IMR-90 (cell line): Measurements from ENCODE around the gene CDC42EP3. TPM values are rescaled to one million over a fixed set of nuclear protein-coding genes. Genes with fewer than 3 reads are reported as not detected.

Experiments used
- ATAC-seq: fragments of 200-7000 bp; cut with Tn5 transposase; 2 replicates; pipeline ENCODE4 v1.9.1; 2020; ENCODE audit warnings: low read depth, mild to moderate bottlenecking, moderate library complexity
- BruUV-seq: library from RNA; stranded (reverse); fragments of 400-500 nt; replicated peaks from 2 replicates; lab custom pipeline; 2021; lab: Mats Ljungman, UMichigan
- CTCF ChIA-PET: fragments of 300-600 bp; formaldehyde crosslinking; extraction: SDS; loops from one replicate; lab custom pipeline; 2021; ENCODE audit warnings: antibody characterized with exemption; lab: Yijun Ruan, JAX
- POLR2A ChIA-PET: fragments of 300-600 bp; sonication (Branson Sonifier 250); formaldehyde crosslinking; loops from one replicate; lab custom pipeline; 2022; ENCODE audit warnings: antibody characterized with exemption; ENCODE audit not compliant: unreplicated experiment; lab: Charles Lee
- DNase-seq: peaks from one replicate; pipeline ENCODE4 v3.0.0; 2013
- H2AFZ ChIP-seq: replicated peaks from 2 replicates; pipeline ENCODE3; 2013; ENCODE audit warnings: low read length, mild to moderate bottlenecking; ENCODE audit not compliant: poor library complexity
- H2AK5ac ChIP-seq: 2 replicates; pipeline ENCODE4 v1.6.1; 2013; ENCODE audit warnings: low read depth, low read length, inconsistent platforms
- H2AK9ac ChIP-seq: replicated peaks from 2 replicates; pipeline ENCODE3; 2013; ENCODE audit warnings: mild to moderate bottlenecking, low read depth, low read length, moderate library complexity; ENCODE audit not compliant: poor library complexity
- H2BK120ac ChIP-seq: 2 replicates; pipeline ENCODE4 v1.6.1; 2013; ENCODE audit warnings: low read depth, low read length, inconsistent platforms
- H2BK15ac ChIP-seq: 3 replicates; pipeline ENCODE4 v1.6.1; 2013; ENCODE audit warnings: low read depth, low read length, inconsistent platforms
- H2BK20ac ChIP-seq: 2 replicates; pipeline ENCODE4 v1.6.1; 2013; ENCODE audit warnings: low read depth, mild to moderate bottlenecking, inconsistent platforms, low read length, moderate library complexity
- H2BK5ac ChIP-seq: 2 replicates; pipeline ENCODE4 v1.6.1; 2013; ENCODE audit warnings: mild to moderate bottlenecking, low read depth, low read length, inconsistent platforms; ENCODE audit not compliant: poor library complexity, severe bottlenecking
- H3K14ac ChIP-seq: replicated peaks from 2 replicates; pipeline ENCODE4 v1.6.1; 2013; ENCODE audit warnings: low read depth, low read length, inconsistent platforms
- H3K18ac ChIP-seq: 2 replicates; pipeline ENCODE4 v1.6.1; 2013; ENCODE audit warnings: low read depth, low read length, control low read depth
- H3K23ac ChIP-seq: 2 replicates; pipeline ENCODE4 v1.6.1; 2013; ENCODE audit warnings: low read depth, low read length, inconsistent platforms
- H3K27ac ChIP-seq: 2 replicates; pipeline ENCODE4 v1.5.1; 2013; ENCODE audit warnings: mild to moderate bottlenecking, control low read depth, low read length; ENCODE audit not compliant: insufficient read depth
- H3K27me3 ChIP-seq: 2 replicates; pipeline ENCODE4 v1.6.1; 2013; ENCODE audit warnings: low read length; ENCODE audit not compliant: control insufficient read depth, insufficient read depth
- H3K36me3 ChIP-seq: 2 replicates; pipeline ENCODE4 v1.6.1; 2013; ENCODE audit warnings: low read length, mixed read lengths; ENCODE audit not compliant: control insufficient read depth, insufficient read depth
- H3K4ac ChIP-seq: 2 replicates; pipeline ENCODE4 v1.6.1; 2013; ENCODE audit warnings: low read depth, low read length, inconsistent platforms
- H3K4me1 ChIP-seq: 2 replicates; pipeline ENCODE4 v1.6.1; 2013; ENCODE audit warnings: low read length, mixed read lengths; ENCODE audit not compliant: control insufficient read depth, insufficient read depth
- H3K4me2 ChIP-seq: 2 replicates; pipeline ENCODE4 v1.6.1; 2013; ENCODE audit warnings: low read depth, mild to moderate bottlenecking, control low read depth, low read length, moderate library complexity
- H3K4me3 ChIP-seq: 2 replicates; pipeline ENCODE4 v1.5.1; 2013; ENCODE audit warnings: low read depth, mild to moderate bottlenecking, control low read depth, low read length, moderate library complexity; ENCODE audit not compliant: insufficient read depth
- H3K56ac ChIP-seq: 2 replicates; pipeline ENCODE4 v1.6.1; 2013; ENCODE audit warnings: low read length, inconsistent platforms; ENCODE audit not compliant: insufficient read depth; ENCODE audit errors: extremely low read depth
- H3K79me1 ChIP-seq, 2 experiments: 2 replicates each; pipeline ENCODE4 v1.6.1; 2013; ENCODE audit warnings: low read length in 2 of 2, inconsistent platforms in 1 of 2, low read depth in 1 of 2
- H3K9ac ChIP-seq: 2 replicates; pipeline ENCODE4 v1.6.1; 2013; ENCODE audit warnings: low read depth, low read length, control low read depth
- H3K9me1 ChIP-seq: 2 replicates; pipeline ENCODE4 v1.6.1; 2013; ENCODE audit warnings: low read length, inconsistent platforms; ENCODE audit not compliant: insufficient read depth
- H3K9me3 ChIP-seq: 2 replicates; pipeline ENCODE4 v1.6.1; 2013; ENCODE audit warnings: low read length; ENCODE audit not compliant: control insufficient read depth, insufficient read depth
- H4K20me1 ChIP-seq: 2 replicates; pipeline ENCODE4 v1.6.1; 2013; ENCODE audit warnings: low read length, inconsistent platforms; ENCODE audit not compliant: insufficient read depth
- H4K5ac ChIP-seq: 2 replicates; pipeline ENCODE4 v1.6.1; 2013; ENCODE audit warnings: mild to moderate bottlenecking, low read depth, low read length, control low read depth
- H4K8ac ChIP-seq, 2 experiments: 2 replicates each; pipeline ENCODE4 v1.6.1; 2013; ENCODE audit warnings: low read depth in 2 of 2, low read length in 2 of 2, control low read depth in 1 of 2, inconsistent platforms in 1 of 2
- H4K91ac ChIP-seq: 2 replicates; pipeline ENCODE4 v1.6.1; 2013; ENCODE audit warnings: low read depth, low read length, inconsistent platforms; ENCODE audit not compliant: insufficient read depth
- BHLHE40 ChIP-seq: fragments of 150-350 bp; IDR thresholded peaks from 2 replicates; pipeline ENCODE4 v1.6.1; 2016; ENCODE audit warnings: mild to moderate bottlenecking, low read depth, low read length
- CEBPB ChIP-seq: IDR thresholded peaks from 2 replicates; pipeline ENCODE4 v1.6.1; 2012; ENCODE audit warnings: low read depth, low read length, improper control_type of control experiment
- CHD1 ChIP-seq: IDR thresholded peaks from 2 replicates; pipeline ENCODE4 v1.6.1; 2012; ENCODE audit warnings: low read depth, low read length, improper control_type of control experiment
- CTCF ChIP-seq: conservative IDR thresholded peaks from 2 replicates; pipeline ENCODE4 v1.5.1; 2012; ENCODE audit warnings: mild to moderate bottlenecking, low read depth, low read length, improper control_type of control experiment
- ELK1 ChIP-seq: fragments of 150-350 bp; IDR thresholded peaks from 2 replicates; pipeline ENCODE4 v1.6.1; 2016; ENCODE audit warnings: low read depth, mild to moderate bottlenecking, low read length, moderate library complexity, borderline replicate concordance
- FOS ChIP-seq: fragments of 150-350 bp; IDR thresholded peaks from 2 replicates; pipeline ENCODE4 v1.6.1; 2016; ENCODE audit warnings: low read depth, low read length
- MAFK ChIP-seq: IDR thresholded peaks from 2 replicates; pipeline ENCODE4 v1.6.1; 2012; ENCODE audit warnings: low read depth, low read length, improper control_type of control experiment
- MAZ ChIP-seq: IDR thresholded peaks from 2 replicates; pipeline ENCODE4 v1.6.1; 2012; ENCODE audit warnings: low read depth, mild to moderate bottlenecking, low read length, improper control_type of control experiment, moderate library complexity, borderline replicate concordance
- NFE2L2 ChIP-seq: fragments of 150-350 bp; IDR thresholded peaks from 2 replicates; pipeline ENCODE4 v1.6.1; 2016; ENCODE audit warnings: low read depth, mild to moderate bottlenecking, low read length
- POLR2A ChIP-seq: IDR thresholded peaks from 2 replicates; pipeline ENCODE4 v1.6.1; 2012; ENCODE audit warnings: mild to moderate bottlenecking, low read depth, low read length
- RCOR1 ChIP-seq: IDR thresholded peaks from 2 replicates; pipeline ENCODE4 v1.6.1; 2012; ENCODE audit warnings: mild to moderate bottlenecking, low read length, improper control_type of control experiment; ENCODE audit not compliant: insufficient replicate concordance
- RFX5 ChIP-seq: IDR thresholded peaks from 2 replicates; pipeline ENCODE4 v1.8.0; 2012; ENCODE audit warnings: low read depth, mild to moderate bottlenecking, low read length, moderate library complexity
- SMC3 ChIP-seq: fragments of 150-350 bp; IDR thresholded peaks from 2 replicates; pipeline ENCODE4 v1.6.1; 2016; ENCODE audit warnings: low read depth, mild to moderate bottlenecking, antibody characterized with exemption, low read length, moderate library complexity
- USF2 ChIP-seq: fragments of 150-350 bp; IDR thresholded peaks from 2 replicates; pipeline ENCODE4 v1.6.1; 2017; ENCODE audit warnings: mild to moderate bottlenecking, antibody characterized with exemption, low read length, low read depth
- WGBS, 2 experiments: methylation state at CpG; one replicate each; pipeline versions ENCODE4 v1.1.5 to v1.1.7; 2013; ENCODE audit warnings: missing lambda C conversion rate in 2 of 2; ENCODE audit not compliant: insufficient read length in 1 of 2; ENCODE audit errors: extremely low coverage in 2 of 2; 5-methylcytosine and 5-hydroxymethylcytosine counted together
- dilution Hi-C: fragments of 300-500 bp; cut with HindIII; formaldehyde crosslinking; loops from one replicate; pipeline ENCODE4 v1.14.3; 2018; ENCODE audit warnings: low sequenced_read_pairs; ENCODE audit not compliant: unreplicated experiment
- in situ Hi-C: fragments of 300-500 bp; cut with MboI; formaldehyde crosslinking; loops from 3 replicates; pipeline ENCODE4 v1.14.3; 2019; ENCODE audit warnings: low sequenced_read_pairs, inconsistent platforms, mixed read lengths
- intact Hi-C: fragments of 100-400 bp; cut with micrococcal nuclease; formaldehyde crosslinking; loops from 2 replicates; pipeline ENCODE4 v1.10.0; 2022
- polyA plus RNA-seq, 3 experiments: library from polyadenylated mRNA; depleted of rRNA; stranded (reverse); fragments of >200 nt; gene quantifications; 2 replicates each; pipeline ENCODE4 v1.2.3, GENCODE V29; 2012; ENCODE audit warnings: low replicate concordance in 1 of 3
- total RNA-seq: library from RNA; depleted of rRNA; stranded (reverse); fragments of >200 nt; gene quantifications from 2 replicates; pipeline ENCODE4 v1.2.3, GENCODE V29; 2012

CDC42EP3 gene
- total and polyA plus RNA-seq, 2 of the 4 experiments (the other 2 are of a cell fraction): 167 to 193 TPM

GRCh38 chr2:37633845-37634244, 37.6 kb downstream of the CDC42EP3 start:
- Histone ChIP-seq H3K9ac (no peak overlapping the region), H3K4me1 (peaks cover 19% of the 10 kb centered on the region)

More at GRCh38 chr2:37633845-37634244, 37.6 kb downstream of the CDC42EP3 start:
- Histone ChIP-seq H3K14ac (no peak overlapping the region; the same call in 1 of the 2 replicates), H4K5ac (no peak overlapping the region), H2AK5ac (0 out of 2 replicates have a peak overlapping the region, but pooled peaks have one; percentile 27), H2BK5ac (no peak overlapping the region), H2BK15ac (no peak overlapping the region), H3K9me3 (no peaks in the 10 kb centered on the region), H3K4ac (no peak overlapping the region), H4K8ac (no peak overlapping the region), H3K4me3 (no peak overlapping the region), H3K56ac (no peak overlapping the region), H2AK9ac (no peak overlapping the region), H3K79me1 (peaks cover 3 to 13% of the 10 kb centered on the region in 2 experiments; a peak in 1 of 4 replicates), H4K91ac (no peak overlapping the region), H3K18ac (no peak overlapping the region), H3K4me2 (no peak overlapping the region), H3K27ac (no peak overlapping the region), H3K36me3 (no peaks in the 10 kb centered on the region), H2BK120ac (no peak overlapping the region), H4K20me1 (no peaks in the 10 kb centered on the region; the same call in 1 of the 2 replicates), H2AFZ (no peak overlapping the region), H2BK20ac (0 out of 2 replicates have a peak overlapping the region, but pooled peaks have one; percentile 83), H3K27me3 (no peaks in the 10 kb centered on the region), H3K23ac (no peak overlapping the region), H3K9me1 (peaks cover 12% of the 10 kb centered on the region)
- dilution Hi-C loops: no loop called here
- POLR2A ChIA-PET: no interaction called here
- 100% methylated on average over 1 of the region's 3 CpGs; no CpG with 5 or more reads in 1 of the 2 experiments for WGBS, 2 experiments
- in situ Hi-C loops: no loop called here
- intact Hi-C loops: no loop called here
- BruUV-seq: no TSS peak
- ATAC-seq (no peak), DNase-seq (no peak)
- CTCF ChIA-PET: interaction anchor here (2.1 kb wide), 1 partner anchor 219 kb away, joined by 5 read pairs; no protein-coding TSS in a partner anchor
- TF ChIP-seq BHLHE40 (no peak), CHD1 (no peak), CEBPB (no peak), RCOR1 (no peak), CTCF (no peak), POLR2A (no peak), MAFK (no peak), MAZ (no peak), USF2 (no peak), ELK1 (no peak), RFX5 (no peak), NFE2L2 (no peak), FOS (no peak), SMC3 (no peak)
